CD4-positive, alpha-beta T cell treated with Interleukin-1 beta for 1 hour (primary cell): ENCODE measurements around the gene USF2.
"Not testable (repeated sequence)": the region's sequence is repeated elsewhere in the genome, so short reads cannot be mapped to it uniquely, and the experiment has no call there.

ENCODE experiments used
- DNase-seq, 2 donors: peaks; one replicate each; pipeline ENCODE4 v3.0.0-alpha.2; 2020 to 2022

The USF2 gene

GRCh38 chr19:35285465-35285864 lies 16.7 kb downstream of the USF2 start:
- DNase-seq = not testable (repeated sequence)

DNA sequence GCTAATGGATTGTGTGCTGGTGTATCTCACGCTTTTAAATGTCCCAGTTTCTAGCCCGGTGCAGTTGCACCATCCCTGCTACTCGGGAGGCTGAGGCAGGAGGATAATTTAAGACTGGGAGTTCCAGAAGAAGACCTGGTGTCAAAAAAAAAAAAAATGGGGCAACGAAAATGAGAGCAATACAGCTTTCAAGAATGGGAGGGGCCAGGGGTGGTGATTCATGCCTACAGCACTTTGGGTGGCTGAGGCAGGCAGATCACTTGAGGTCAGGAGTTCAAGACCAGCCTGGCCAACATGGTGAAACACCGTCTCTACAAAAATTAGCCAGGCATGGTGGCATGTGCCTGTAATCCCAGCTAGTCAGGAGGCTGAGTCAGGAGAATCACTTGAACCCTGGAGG lies 17.3 kb downstream of the USF2 start:
- not testable (repeated sequence) for DNase-seq

- DNase-seq = no peak
These were observed 19.0 kb downstream of the USF2 start for GRCh38 chr19:35287713-35288112.

DNA sequence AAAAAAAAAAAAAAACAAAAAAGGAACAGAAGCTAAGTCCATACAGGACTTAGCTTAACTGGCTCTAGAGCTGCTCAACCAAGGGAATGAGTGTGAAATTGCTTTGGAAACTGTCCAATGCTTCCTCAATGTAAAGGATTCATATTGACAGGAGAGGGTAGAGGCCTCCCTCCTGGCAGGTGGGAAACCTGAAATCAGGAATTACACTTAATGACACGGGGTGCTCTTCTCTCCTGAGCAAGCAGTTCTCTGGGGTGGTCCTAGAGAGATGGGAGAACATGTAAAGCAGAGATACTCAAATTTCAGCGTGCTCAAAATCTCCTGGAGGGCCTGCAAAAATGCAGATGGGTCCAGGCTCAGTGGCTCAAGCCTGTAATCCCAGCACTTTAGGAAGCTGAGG lies 19.6 kb downstream of the USF2 start:
- no peak for DNase-seq

DNA sequence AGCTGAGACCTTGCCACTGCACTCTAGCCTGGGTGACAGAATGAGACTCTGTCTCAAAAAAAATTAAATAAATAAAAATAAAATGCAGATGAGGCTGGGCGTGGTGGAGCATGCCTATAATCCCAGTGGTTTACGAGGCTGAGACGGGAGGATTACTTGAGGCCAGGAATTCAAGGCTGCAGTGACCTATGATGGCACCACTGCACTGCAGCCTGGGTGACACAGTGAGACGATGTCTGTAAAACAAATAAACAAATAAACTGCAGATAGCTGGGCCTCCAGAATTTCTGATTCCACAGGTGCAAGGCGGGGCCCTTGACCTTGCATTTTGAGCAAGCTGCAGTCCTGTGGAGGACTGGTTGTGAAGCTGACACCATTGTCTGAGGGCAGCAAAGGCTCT lies 20.1 kb downstream of the USF2 start:
- no peak for DNase-seq

DNA sequence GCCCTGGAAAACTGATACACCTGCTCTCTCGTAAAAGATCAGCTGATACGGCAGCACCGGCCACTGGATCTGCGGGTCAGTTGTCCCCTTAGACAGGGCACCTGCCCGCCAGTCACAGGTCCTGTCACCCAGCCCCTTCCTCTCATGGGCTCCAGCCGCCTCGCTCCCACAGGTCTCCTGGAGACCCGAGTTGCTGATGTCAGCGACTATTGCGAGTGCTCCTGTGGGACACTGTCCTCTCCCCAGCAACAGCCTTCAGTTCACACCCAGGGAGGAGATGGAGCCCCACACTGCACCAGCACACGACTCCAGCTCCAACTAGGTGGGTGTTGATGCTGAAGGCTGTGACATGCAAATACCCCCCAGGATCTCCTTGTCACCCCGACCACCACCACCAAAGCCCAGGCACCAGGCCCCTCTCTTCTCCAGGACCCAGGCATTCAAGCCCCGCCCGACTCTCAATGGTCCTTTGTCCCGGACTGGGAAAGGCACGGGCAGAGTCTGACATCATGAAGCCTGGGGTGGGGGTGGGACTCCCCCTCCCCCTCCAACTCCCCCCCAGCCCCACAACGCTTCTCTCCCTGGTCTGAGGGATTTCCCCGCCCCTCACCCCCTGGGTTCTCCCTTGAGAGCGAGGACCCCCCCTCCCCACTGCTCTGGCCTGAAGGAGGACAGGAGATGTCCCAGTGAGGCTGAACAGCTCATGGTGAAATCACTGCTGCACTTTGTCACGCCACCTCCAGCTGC lies 21.8 kb downstream of the USF2 start:
- DNase-seq = no peak

DNA sequence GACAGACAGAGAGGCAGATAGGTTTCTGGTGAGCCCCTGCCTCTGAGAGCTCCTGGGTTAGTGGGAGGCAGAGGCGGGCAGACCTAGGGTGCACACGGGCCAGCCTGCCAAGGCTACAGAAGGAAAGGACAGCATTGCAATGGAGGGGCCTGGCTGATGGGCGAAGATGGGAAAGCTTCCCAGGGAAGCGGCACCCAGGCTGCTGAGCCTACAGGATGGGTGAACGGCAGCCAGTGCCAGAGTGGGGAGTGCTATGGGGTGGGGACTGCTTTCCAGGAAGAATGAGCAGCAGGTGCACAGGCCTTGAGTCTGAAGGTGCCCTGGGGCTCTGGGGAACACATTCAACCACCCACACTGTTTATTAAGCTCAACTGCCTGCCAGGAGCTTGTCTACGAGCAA lies 22.5 kb downstream of the USF2 start:
- no peak for DNase-seq

DNA sequence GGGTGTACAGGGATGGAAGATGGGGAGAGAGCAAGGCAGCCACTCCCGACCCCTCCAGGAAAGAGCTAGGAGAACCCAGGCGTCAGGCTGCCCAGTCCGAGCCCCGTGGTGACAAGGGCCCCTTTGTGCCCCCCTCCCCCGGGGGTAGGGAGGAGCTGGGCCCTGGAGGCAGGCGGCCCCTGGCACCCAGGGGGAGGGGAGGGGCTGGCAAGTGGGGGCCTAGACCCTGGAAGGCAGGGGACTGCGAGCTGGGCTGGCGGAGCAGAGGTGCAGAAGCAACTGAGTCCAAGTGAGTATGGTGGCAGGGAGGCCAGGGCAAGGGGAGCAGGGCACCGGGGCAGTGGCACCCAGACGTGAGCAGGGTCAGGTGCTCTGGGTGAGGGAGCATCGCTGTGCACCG lies 23.2 kb downstream of the USF2 start, which contains the start of gene MAG:
Gene MAG (plus strand): TSS at position 246 of the 400 bp plus-strand sequence. CDS start 3,248 bp downstream, outside the sequence.
- DNase-seq = no peak

GRCh38 chr19:35292421-35293362 lies 23.9 kb downstream of the USF2 start:
- no peak for DNase-seq

DNA sequence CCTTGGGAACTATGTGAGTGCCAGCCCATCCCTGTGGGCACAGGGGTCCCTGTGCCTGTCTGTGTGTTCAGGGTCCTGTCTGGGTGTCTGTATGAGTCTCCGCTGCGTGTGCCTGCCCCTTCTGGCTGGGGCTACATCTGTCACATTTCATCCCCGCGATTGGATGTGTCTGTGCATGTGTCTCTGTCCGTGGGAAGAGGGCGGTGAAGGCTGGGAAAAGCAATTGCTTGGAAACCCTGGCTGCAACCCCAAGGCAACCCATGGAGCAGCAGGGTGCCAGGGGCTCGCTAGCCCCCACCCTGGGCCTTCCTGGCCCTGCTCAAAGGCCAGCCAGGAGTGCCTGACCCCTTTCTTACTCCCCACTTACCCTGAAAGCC lies 24.6 kb downstream of the USF2 start:
- DNase-seq = no peak

DNA sequence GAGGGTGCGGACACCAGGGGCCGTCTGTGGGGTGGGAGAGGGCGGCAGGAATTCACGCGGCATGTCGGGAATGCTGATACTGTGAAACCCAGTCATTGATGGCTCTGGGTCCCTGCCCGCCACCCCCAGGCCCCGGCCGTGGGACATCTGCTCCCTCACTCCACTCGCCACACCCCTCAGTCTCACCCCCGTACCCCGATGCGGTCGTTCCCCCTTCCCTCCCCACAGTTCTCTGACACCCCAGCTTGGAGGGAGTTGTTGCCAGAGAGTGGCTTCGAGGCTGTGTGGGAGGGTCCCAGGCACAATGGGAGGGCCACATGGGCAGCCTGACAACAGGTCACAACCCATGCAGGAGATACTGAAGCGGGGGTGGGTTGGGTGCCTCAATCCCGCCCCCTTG lies 25.0 kb downstream of the USF2 start:
- DNase-seq = no peak

DNA sequence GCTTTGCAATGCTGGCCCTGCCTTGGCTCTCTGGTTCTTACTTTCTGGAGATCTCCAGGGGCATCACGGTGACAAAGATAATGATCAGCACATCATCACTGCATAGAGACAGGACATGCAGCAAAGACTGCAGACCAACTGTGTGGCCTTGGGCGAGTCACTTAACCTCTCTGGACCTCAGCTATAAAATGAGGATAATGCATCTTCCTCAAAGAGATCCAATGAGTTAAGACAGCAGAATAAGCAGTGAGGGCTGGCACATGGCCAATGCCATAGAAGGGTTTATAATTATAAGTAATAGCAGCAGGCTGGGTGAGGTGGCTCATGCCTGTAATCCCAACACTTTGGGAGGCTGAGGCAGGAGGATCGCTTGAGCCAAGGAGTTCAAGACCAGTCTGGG lies 25.6 kb downstream of the USF2 start:
- DNase-seq = no peak

DNA sequence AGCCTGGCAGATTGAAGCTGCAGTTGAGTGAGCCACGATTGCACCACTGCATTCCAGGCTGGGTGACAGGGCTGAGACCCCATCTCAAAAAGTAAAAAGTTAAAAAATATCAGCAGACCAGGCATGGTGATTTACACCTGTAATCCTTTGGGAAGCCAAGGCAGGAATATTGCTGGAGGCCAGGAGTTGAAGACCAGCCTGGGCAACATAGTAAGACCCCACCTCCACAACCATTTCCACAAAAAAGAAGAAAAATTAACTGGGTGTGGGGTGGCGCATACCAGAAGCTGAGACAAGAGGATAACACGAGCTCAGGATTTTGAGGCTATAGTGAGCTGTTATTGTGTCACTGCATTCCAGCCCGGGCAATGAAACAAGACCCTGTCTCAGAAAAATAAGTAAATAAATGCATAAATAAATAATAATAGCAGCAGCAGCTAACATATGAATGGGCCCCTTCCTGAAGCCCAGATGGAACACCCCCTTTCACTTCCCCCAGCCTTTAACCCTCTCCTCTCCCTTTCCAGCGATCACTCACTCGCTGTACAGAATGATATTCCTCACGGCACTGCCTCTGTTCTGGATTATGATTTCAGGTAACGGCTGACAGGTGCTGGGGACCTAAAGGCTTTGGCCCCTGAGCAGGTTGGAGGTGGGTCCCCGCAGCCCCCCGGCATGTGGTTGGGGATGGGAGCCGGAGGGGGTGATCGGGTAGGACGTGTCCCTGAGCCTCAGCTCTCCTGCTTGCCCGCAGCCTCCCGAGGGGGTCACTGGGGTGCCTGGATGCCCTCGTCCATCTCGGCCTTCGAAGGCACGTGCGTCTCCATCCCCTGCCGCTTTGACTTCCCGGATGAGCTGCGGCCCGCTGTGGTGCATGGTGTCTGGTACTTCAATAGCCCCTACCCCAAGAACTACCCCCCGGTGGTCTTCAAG lies 26.4 kb downstream of the USF2 start:
- DNase-seq = no peak

DNA sequence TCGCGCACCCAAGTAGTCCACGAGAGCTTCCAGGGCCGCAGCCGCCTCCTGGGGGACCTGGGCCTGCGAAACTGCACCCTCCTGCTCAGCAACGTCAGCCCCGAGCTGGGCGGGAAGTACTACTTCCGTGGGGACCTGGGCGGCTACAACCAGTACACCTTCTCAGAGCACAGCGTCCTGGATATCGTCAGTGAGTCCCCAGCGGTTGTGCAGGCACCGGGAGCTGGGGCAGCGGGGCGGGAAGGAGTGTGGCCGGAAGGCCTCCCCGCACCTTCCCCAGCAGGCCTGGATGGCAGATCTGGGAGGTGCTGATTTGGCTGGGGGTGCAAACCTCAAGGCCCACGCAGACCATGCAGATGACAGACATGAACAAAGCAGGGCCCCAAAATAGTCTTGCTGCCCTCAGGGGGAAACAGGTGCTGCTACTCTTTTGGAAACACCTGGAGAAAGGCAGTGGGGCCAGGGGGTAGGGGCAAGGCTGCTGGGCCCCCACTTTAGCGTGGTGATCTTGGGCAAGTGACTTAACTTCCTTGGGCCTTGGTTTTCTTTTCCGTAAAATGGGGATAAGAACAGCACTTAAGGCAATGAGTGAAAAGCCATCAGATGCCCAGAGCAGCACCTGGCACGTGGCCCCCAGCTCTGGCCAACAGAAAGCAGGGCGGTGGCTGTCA lies 27.2 kb downstream of the USF2 start:
- DNase-seq = peak; percentile 23 to 45

GRCh38 chr19:35296644-35297514 lies 28.1 kb downstream of the USF2 start:
- DNase-seq = no peak

DNA sequence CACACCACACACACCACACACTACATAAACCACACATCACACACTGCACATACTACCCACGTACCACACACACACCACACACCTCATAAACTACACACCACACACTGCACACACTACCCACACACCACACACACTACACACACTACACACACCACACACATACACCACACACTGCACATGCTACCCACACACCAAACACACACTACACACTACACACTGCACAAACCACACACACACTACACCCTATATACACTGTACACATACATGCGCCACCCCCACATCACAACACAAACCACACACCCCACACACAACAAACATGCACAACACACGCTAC lies 28.7 kb downstream of the USF2 start:
- DNase-seq = no peak

GRCh38 chr19:35297922-35298321 lies 29.2 kb downstream of the USF2 start:
- DNase-seq = no peak

- no peak for DNase-seq
These were observed 29.8 kb downstream of the USF2 start for GRCh38 chr19:35298561-35298972.

DNA sequence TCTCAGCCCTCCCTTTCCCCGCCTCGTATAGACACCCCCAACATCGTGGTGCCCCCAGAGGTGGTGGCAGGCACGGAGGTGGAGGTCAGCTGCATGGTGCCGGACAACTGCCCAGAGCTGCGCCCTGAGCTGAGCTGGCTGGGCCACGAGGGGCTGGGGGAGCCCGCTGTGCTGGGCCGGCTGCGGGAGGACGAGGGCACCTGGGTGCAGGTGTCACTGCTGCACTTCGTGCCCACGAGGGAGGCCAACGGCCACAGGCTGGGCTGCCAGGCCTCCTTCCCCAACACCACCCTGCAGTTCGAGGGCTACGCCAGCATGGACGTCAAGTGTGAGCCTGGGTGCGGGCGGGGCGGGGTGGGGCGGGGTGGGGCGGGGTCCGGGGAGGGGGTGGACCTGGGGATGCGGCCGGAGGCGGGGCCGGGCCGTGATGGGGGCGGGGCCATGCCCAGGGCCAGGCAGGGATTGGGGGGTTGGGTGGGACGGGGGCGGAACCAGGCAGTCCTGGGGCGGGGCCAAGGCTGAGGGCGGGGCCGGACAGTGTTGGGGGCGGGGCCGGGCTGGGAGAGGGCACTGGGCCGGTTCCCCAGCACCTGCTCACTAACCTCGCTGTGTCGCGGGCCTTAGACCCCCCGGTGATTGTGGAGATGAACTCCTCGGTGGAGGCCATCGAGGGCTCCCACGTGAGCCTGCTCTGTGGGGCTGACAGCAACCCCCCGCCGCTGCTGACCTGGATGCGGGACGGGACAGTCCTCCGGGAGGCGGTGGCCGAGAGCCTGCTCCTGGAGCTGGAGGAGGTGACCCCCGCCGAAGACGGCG lies 31.0 kb downstream of the USF2 start:
- no peak for DNase-seq

DNA sequence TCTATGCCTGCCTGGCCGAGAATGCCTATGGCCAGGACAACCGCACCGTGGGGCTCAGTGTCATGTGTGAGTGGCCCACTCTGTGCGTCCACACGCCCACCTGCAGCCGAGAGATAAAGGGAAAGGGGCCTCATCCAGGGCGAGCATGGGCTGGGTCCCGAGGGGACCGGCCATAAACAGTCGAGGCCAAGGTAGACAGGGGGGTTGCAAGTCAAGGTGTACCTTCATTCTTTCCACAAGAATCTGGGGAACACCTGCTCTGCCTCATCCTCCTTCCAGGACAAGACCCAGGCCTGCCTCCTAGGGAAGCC lies 31.5 kb downstream of the USF2 start:
- DNase-seq = no peak

- no peak for DNase-seq
These were observed 33.2 kb downstream of the USF2 start for GRCh38 chr19:35301961-35302360.
